SK-N-SH (cell line): ENCODE data around the gene SRSF10. TPM values are rescaled to one million over a fixed set of nuclear protein-coding genes. Genes with fewer than 3 reads are reported as not detected.

ENCODE experiments used
- CTCF ChIP-seq: fragments of 200-600 bp; sonication (generic); IDR thresholded peaks from 2 replicates; pipeline ENCODE4 v1.6.1; 2017; ENCODE audit warnings: antibody characterized with exemption, mild to moderate bottlenecking, moderate library complexity
- ELF1 ChIP-seq: IDR thresholded peaks from 2 replicates; pipeline ENCODE4 v1.4.0; 2012
- EP300 ChIP-seq, 2 experiments: IDR thresholded peaks; 2 replicates each; pipeline versions ENCODE4 v1.4.0 to v1.6.1; 2012; ENCODE audit warnings: borderline replicate concordance in 1 of 2, low read depth in 1 of 2, low read length in 1 of 2
- EZH2phosphoT487 ChIP-seq: fragments of 200-600 bp; sonication (generic); IDR thresholded peaks from 2 replicates; pipeline ENCODE4 v1.6.1; 2017; ENCODE audit warnings: low read depth, mixed run types, mild to moderate bottlenecking, antibody characterized with exemption, moderate library complexity, borderline replicate concordance
- FOSL2 ChIP-seq: IDR thresholded peaks from 2 replicates; pipeline ENCODE4 v1.4.0; 2012; ENCODE audit warnings: low read depth, mild to moderate bottlenecking, moderate library complexity, borderline replicate concordance
- IRF3 ChIP-seq: fragments of 150-350 bp; IDR thresholded peaks from 2 replicates; pipeline ENCODE4 v1.6.1; 2016; ENCODE audit warnings: mild to moderate bottlenecking, low read depth, low read length
- MAX ChIP-seq: IDR thresholded peaks from 2 replicates; pipeline ENCODE4 v1.4.0; 2012; ENCODE audit warnings: low read depth
- MXI1 ChIP-seq: IDR thresholded peaks from 2 replicates; pipeline ENCODE4 v1.6.1; 2012; ENCODE audit warnings: mild to moderate bottlenecking, low read depth, low read length, improper control_type of control experiment
- NFIC ChIP-seq: IDR thresholded peaks from 2 replicates; pipeline ENCODE4 v1.4.0; 2012; ENCODE audit warnings: borderline replicate concordance
- POLR2AphosphoS5 ChIP-seq: IDR thresholded peaks from 2 replicates; pipeline ENCODE4 v1.6.1; 2012; ENCODE audit warnings: low read depth, low read length
- RCOR1 ChIP-seq: fragments of 150-350 bp; IDR thresholded peaks from 2 replicates; pipeline ENCODE4 v1.6.1; 2017; ENCODE audit warnings: antibody characterized with exemption, low read length
- RFX5 ChIP-seq: IDR thresholded peaks from 2 replicates; pipeline ENCODE4 v1.6.1; 2012; ENCODE audit warnings: mild to moderate bottlenecking, improper control_type of control experiment, low read length
- RXRA ChIP-seq: IDR thresholded peaks from 2 replicates; pipeline ENCODE4 v1.4.0; 2012; ENCODE audit warnings: low read depth, mild to moderate bottlenecking, borderline replicate concordance
- SMC3 ChIP-seq: IDR thresholded peaks from 2 replicates; pipeline ENCODE4 v1.6.1; 2012; ENCODE audit warnings: low read depth, low read length, improper control_type of control experiment
- TCF12 ChIP-seq: IDR thresholded peaks from 2 replicates; pipeline ENCODE4 v1.4.0; 2012
- YY1 ChIP-seq: IDR thresholded peaks from 2 replicates; pipeline ENCODE4 v1.4.0; 2012; ENCODE audit warnings: low read depth, mild to moderate bottlenecking
- ZBTB33 ChIP-seq: IDR thresholded peaks from 2 replicates; pipeline ENCODE4 v1.4.0; 2012; ENCODE audit warnings: low read depth, borderline replicate concordance
- polyA plus RNA-seq, 3 experiments: library from polyadenylated mRNA; depleted of rRNA; stranded (reverse); fragments of >200 nt; gene quantifications; 2 replicates each; pipeline ENCODE4 v1.2.3, GENCODE V29; 2012
- TF ChIP-seq, protein P1 (sequence below): IDR thresholded peaks from 2 replicates; pipeline ENCODE4; 2012
- TF ChIP-seq, protein P2 (sequence below): IDR thresholded peaks from 2 replicates; pipeline ENCODE4 v1.6.1; 2012; ENCODE audit warnings: mild to moderate bottlenecking, low read depth, low read length, moderate library complexity
- TF ChIP-seq, protein P3 (sequence below): IDR thresholded peaks from 2 replicates; pipeline ENCODE4 v1.4.0; 2012; ENCODE audit warnings: low read depth, borderline replicate concordance

The SRSF10 gene
- polyA plus RNA-seq, 1 of the 3 experiments (the other 2 are of a cell fraction), result 79.8 TPM

DNA sequence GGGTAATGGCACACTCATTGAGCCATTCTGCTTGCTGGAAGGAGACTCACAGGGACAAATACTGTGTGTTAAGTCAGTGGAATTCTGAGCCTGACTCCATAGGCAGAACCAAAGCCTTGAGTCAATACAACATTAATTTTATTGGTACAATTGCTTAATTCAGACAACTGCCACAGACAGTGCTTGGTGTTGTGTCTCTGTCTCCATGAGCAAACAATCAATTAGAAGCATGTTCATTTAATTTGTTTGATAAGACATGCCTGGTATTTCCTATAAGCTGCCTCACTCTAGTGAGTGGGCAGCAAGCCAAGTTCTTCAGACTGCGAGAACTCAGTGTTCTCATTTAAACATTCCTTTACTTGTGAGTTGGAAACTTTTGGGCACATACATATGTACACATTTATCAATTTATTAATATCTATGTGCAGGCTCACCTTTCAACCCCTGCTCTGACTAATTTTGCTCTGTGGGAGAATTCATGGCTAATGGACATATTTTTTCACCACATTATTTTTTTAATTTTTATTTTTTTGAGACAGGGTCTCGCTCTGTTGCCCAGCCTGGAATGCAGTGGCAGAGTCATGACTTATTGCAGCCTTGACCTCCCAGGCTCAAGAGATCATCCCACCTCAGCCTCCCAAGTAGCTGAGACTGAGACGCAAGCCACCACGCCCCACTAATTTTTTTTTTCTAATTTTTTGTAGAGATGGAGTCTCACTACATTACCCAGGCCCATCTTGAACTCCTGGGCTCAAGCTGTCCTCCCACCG is 4.5 kb upstream of the SRSF10 start (continued):
- TF ChIP-seq ZBTB33 (no peak), TCF12 (peak; percentile 34; the same call in 1 of the 2 replicates), ELF1 (no peak), RFX5 (no peak), SMC3 (no peak), MAX (no peak), EZH2phosphoT487 (no peak), YY1 (no peak), POLR2AphosphoS5 (peak; percentile 52; the same call in 1 of the 2 replicates), MXI1 (no peak), EP300 (IDR thresholded peaks at IDR 0.05; ENCODE audit: borderline replicate concordance in 1 of 2, low read depth in 1 of 2, low read length in 1 of 2) (peak; percentile 23 to 31; a peak in 1 of 4 replicates), CTCF (no peak), RXRA (no peak), FOSL2 (no peak), NFIC (peak; percentile 87), IRF3 (no peak), RCOR1 (peak; percentile 99)
- TF ChIP-seq, protein P1, sequence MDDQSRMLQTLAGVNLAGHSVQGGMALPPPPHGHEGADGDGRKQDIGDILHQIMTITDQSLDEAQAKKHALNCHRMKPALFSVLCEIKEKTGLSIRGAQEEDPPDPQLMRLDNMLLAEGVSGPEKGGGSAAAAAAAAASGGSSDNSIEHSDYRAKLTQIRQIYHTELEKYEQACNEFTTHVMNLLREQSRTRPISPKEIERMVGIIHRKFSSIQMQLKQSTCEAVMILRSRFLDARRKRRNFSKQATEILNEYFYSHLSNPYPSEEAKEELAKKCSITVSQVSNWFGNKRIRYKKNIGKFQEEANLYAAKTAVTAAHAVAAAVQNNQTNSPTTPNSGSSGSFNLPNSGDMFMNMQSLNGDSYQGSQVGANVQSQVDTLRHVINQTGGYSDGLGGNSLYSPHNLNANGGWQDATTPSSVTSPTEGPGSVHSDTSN, result 0 out of 2 replicates have a peak, but pooled peaks have one; percentile 14
- TF ChIP-seq, protein P2, sequence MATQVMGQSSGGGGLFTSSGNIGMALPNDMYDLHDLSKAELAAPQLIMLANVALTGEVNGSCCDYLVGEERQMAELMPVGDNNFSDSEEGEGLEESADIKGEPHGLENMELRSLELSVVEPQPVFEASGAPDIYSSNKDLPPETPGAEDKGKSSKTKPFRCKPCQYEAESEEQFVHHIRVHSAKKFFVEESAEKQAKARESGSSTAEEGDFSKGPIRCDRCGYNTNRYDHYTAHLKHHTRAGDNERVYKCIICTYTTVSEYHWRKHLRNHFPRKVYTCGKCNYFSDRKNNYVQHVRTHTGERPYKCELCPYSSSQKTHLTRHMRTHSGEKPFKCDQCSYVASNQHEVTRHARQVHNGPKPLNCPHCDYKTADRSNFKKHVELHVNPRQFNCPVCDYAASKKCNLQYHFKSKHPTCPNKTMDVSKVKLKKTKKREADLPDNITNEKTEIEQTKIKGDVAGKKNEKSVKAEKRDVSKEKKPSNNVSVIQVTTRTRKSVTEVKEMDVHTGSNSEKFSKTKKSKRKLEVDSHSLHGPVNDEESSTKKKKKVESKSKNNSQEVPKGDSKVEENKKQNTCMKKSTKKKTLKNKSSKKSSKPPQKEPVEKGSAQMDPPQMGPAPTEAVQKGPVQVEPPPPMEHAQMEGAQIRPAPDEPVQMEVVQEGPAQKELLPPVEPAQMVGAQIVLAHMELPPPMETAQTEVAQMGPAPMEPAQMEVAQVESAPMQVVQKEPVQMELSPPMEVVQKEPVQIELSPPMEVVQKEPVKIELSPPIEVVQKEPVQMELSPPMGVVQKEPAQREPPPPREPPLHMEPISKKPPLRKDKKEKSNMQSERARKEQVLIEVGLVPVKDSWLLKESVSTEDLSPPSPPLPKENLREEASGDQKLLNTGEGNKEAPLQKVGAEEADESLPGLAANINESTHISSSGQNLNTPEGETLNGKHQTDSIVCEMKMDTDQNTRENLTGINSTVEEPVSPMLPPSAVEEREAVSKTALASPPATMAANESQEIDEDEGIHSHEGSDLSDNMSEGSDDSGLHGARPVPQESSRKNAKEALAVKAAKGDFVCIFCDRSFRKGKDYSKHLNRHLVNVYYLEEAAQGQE, result no peak
- TF ChIP-seq, protein P3, sequence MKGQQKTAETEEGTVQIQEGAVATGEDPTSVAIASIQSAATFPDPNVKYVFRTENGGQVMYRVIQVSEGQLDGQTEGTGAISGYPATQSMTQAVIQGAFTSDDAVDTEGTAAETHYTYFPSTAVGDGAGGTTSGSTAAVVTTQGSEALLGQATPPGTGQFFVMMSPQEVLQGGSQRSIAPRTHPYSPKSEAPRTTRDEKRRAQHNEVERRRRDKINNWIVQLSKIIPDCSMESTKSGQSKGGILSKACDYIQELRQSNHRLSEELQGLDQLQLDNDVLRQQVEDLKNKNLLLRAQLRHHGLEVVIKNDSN, result no peak
